Measurements from ENCODE around the gene BPIFB6. TPM values are rescaled to one million over a fixed set of nuclear protein-coding genes. Genes with fewer than 3 reads are reported as not detected.

Gene BPIFB6
- total and polyA plus RNA-seq, 10 of the 15 experiments (the other 5 are each of a cell fraction or from before 2014, with no cell fraction given) = not detected

DNA sequence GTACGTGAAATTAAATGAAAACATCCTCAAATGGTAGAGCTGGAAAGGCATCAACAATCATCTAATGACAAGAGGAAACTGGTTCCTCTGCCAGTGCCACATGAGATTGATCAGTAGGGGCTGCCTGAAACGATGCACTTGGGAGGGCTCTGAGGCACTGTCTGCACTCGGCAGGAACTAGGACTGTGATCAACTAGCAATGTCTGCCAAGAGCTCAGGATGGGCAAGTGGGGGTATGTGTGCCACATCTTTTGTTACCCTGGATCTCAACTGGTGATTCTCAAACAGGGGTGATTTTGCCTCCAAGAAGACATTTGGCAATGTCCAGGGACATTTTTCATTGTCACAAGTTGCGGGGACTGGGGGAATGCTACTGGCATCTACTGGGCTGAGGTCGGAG lies 1.9 kb downstream of the BPIFB6 start (continued):
- TF ChIP-seq, protein P1, sequence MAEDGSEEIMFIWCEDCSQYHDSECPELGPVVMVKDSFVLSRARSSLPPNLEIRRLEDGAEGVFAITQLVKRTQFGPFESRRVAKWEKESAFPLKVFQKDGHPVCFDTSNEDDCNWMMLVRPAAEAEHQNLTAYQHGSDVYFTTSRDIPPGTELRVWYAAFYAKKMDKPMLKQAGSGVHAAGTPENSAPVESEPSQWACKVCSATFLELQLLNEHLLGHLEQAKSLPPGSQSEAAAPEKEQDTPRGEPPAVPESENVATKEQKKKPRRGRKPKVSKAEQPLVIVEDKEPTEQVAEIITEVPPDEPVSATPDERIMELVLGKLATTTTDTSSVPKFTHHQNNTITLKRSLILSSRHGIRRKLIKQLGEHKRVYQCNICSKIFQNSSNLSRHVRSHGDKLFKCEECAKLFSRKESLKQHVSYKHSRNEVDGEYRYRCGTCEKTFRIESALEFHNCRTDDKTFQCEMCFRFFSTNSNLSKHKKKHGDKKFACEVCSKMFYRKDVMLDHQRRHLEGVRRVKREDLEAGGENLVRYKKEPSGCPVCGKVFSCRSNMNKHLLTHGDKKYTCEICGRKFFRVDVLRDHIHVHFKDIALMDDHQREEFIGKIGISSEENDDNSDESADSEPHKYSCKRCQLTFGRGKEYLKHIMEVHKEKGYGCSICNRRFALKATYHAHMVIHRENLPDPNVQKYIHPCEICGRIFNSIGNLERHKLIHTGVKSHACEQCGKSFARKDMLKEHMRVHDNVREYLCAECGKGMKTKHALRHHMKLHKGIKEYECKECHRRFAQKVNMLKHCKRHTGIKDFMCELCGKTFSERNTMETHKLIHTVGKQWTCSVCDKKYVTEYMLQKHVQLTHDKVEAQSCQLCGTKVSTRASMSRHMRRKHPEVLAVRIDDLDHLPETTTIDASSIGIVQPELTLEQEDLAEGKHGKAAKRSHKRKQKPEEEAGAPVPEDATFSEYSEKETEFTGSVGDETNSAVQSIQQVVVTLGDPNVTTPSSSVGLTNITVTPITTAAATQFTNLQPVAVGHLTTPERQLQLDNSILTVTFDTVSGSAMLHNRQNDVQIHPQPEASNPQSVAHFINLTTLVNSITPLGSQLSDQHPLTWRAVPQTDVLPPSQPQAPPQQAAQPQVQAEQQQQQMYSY (CRISPR knock-in tag; IDR thresholded peaks at IDR 0.05) = no peak
- TF ChIP-seq TCF3 (IDR thresholded peaks at IDR 0.05; ENCODE audit: borderline replicate concordance, insufficient read depth, low read depth, low read length) (no peak), ZNF274 (IDR thresholded peaks at IDR 0.05; ENCODE audit: insufficient read depth, insufficient read length) (no peak)
- TF ChIP-seq, protein P2, sequence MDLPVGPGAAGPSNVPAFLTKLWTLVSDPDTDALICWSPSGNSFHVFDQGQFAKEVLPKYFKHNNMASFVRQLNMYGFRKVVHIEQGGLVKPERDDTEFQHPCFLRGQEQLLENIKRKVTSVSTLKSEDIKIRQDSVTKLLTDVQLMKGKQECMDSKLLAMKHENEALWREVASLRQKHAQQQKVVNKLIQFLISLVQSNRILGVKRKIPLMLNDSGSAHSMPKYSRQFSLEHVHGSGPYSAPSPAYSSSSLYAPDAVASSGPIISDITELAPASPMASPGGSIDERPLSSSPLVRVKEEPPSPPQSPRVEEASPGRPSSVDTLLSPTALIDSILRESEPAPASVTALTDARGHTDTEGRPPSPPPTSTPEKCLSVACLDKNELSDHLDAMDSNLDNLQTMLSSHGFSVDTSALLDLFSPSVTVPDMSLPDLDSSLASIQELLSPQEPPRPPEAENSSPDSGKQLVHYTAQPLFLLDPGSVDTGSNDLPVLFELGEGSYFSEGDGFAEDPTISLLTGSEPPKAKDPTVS (IDR thresholded peaks at IDR 0.05; ENCODE audit: low read depth, low read length) = no peak

DNA sequence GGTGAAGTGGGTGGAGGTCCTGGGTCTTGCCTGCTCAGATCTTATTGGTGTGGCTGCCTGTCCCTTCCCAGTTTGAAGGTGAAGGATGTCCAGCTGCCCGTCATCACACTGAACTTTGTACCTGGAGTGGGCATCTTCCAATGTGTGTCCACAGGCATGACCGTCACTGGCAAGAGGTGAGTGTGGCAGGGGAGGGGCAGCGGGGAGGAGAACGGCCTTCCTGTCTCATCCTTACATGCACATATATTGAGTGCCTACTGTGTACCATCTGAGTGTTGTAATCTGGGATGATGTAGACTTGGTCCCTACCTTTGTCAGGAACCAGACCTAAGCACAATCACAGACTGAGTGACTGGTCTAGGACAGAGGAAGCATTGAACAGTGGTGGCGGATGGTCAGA lies 2.7 kb downstream of the BPIFB6 start:
- Histone ChIP-seq H2AFZ (ENCODE audit: control insufficient read depth, low read depth, low read length) (no peak overlapping the region), H3K4me3 (no peak overlapping the region), H4K20me1 (ENCODE audit: control insufficient read depth, insufficient read depth) (no peaks in the 10 kb centered on the region), H3K27me3 (replicated peaks in 1 of 2; ENCODE audit: control insufficient read depth in 2 of 2, insufficient read depth in 2 of 2, low read length in 1 of 2) (peaks cover 0 to 1% of the 10 kb centered on the region in 2 experiments; a peak in 1 of 4 replicates), H3K79me2 (ENCODE audit: control insufficient read depth, insufficient read depth, low read length) (no peaks in the 10 kb centered on the region), H3K4me2 (ENCODE audit: control insufficient read depth, insufficient read depth) (no peak overlapping the region), H3K9ac (ENCODE audit: control insufficient read depth, insufficient read depth, low read length) (no peak overlapping the region), H3K27ac (ENCODE audit: control insufficient read depth, insufficient read depth) (no peak overlapping the region), H3K4me1 (ENCODE audit: control insufficient read depth, insufficient read depth, low read length) (no peaks in the 10 kb centered on the region), H3K9me3 (replicated peaks; ENCODE audit: control insufficient read depth, insufficient read depth, low read length) (no peaks in the 10 kb centered on the region), H3K36me3 (ENCODE audit: control insufficient read depth in 2 of 2, insufficient read depth in 2 of 2, low read length in 1 of 2) (no peaks in the 10 kb centered on the region)
- intact Hi-C loops (cut with micrococcal nuclease; ENCODE audit: unreplicated experiment) (no loop called here), in situ Hi-C loops (cut with MboI) (no loop called here)
- ChIA-PET RAD21 (ENCODE audit: unreplicated experiment) (no interaction called here), CTCF (no interaction called here), POLR2A (no interaction called here), SMC1A (ENCODE audit: uncharacterized antibody, unreplicated experiment) (no interaction called here)
- no TSS peak for BruUV-seq (replicated peaks)
- ATAC-seq = no peak
- no peak for FAIRE-seq
- 37% methylated on average over 5 of the region's 5 CpGs for WGBS (ENCODE audit: insufficient coverage, insufficient replicate concordance, low lambda C conversion rate, missing lambda C conversion rate)
- no peak for DNase-seq (ENCODE audit: low read depth, low spot score)
- no peak for TF ChIP-seq GABPA (IDR thresholded peaks at IDR 0.05; ENCODE audit: low read depth)
- TF ChIP-seq SUZ12 (IDR thresholded peaks at IDR 0.05; ENCODE audit: unreplicated experiment) = no peak
- no peak for TF ChIP-seq TCF3 (IDR thresholded peaks at IDR 0.05; ENCODE audit: borderline replicate concordance, insufficient read depth, low read depth, low read length)
- TF ChIP-seq ATF7 (IDR thresholded peaks at IDR 0.05; ENCODE audit: low read depth) = no peak
- TF ChIP-seq SMAD1 (IDR thresholded peaks at IDR 0.05; ENCODE audit: low read depth, partially characterized antibody) = no peak
- no peak for TF ChIP-seq SREBF2 (IDR thresholded peaks at IDR 0.05; ENCODE audit: low read length)
- TF ChIP-seq CEBPB (IDR thresholded peaks at IDR 0.05; ENCODE audit: borderline replicate concordance in 1 of 2, low read depth in 2 of 2, low read length in 2 of 2) = no peak
- TF ChIP-seq ASH2L (IDR thresholded peaks at IDR 0.05; ENCODE audit: borderline replicate concordance, low read depth) = no peak
- TF ChIP-seq EZH2 (IDR thresholded peaks at IDR 0.05; ENCODE audit: borderline replicate concordance, control insufficient read depth, low read depth, low read length) = no peak
- TF ChIP-seq ETV6 (conservative IDR thresholded peaks at IDR 0.05 in 1 of 2, IDR thresholded peaks at IDR 0.05 in 1 of 2; ENCODE audit: borderline replicate concordance in 1 of 2, low read depth in 1 of 2) = no peak
- TF ChIP-seq RBBP5 (conservative IDR thresholded peaks at IDR 0.05) = no peak
- no peak for TF ChIP-seq POLR2A (IDR thresholded peaks at IDR 0.05; ENCODE audit: low read depth, low read length)
- TF ChIP-seq, protein P3, sequence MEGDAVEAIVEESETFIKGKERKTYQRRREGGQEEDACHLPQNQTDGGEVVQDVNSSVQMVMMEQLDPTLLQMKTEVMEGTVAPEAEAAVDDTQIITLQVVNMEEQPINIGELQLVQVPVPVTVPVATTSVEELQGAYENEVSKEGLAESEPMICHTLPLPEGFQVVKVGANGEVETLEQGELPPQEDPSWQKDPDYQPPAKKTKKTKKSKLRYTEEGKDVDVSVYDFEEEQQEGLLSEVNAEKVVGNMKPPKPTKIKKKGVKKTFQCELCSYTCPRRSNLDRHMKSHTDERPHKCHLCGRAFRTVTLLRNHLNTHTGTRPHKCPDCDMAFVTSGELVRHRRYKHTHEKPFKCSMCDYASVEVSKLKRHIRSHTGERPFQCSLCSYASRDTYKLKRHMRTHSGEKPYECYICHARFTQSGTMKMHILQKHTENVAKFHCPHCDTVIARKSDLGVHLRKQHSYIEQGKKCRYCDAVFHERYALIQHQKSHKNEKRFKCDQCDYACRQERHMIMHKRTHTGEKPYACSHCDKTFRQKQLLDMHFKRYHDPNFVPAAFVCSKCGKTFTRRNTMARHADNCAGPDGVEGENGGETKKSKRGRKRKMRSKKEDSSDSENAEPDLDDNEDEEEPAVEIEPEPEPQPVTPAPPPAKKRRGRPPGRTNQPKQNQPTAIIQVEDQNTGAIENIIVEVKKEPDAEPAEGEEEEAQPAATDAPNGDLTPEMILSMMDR (IDR thresholded peaks at IDR 0.05 in 2 of 3, conservative IDR thresholded peaks at IDR 0.05 in 1 of 3; ENCODE audit: control insufficient read depth in 2 of 3, extremely low read depth in 1 of 3, insufficient read depth in 1 of 3, low read depth in 3 of 3, low read length in 3 of 3) = no peak
- TF ChIP-seq BACH1 (IDR thresholded peaks at IDR 0.05; ENCODE audit: borderline replicate concordance) = no peak

Measured in GM12878 (cell line).